VCaP (cell line): ENCODE data around the gene PLEKHA3.

Experiments
- H3K27ac ChIP-seq: fragments of 450-650 bp; 2 replicates; pipeline ENCODE4 v1.5.1; 2017
- CTCF ChIP-seq: fragments of 450-650 bp; conservative IDR thresholded peaks from 2 replicates; pipeline ENCODE4 v1.5.1; 2017; ENCODE audit warnings: mild to moderate bottlenecking, moderate library complexity

The PLEKHA3 gene

GRCh38 chr2:178479275-178479616 lies 1.0 kb upstream of the PLEKHA3 start:
- TF ChIP-seq CTCF = peak; percentile 41
- H3K27ac ChIP-seq = peak overlapping the region; percentile 87

- TF ChIP-seq CTCF = no peak
- H3K27ac ChIP-seq = peak overlapping the region; percentile 87
Observed at GRCh38 chr2:178479758-178480226, 465 bp upstream of the PLEKHA3 start.

- H3K27ac ChIP-seq = no peak overlapping the region
- no peak for TF ChIP-seq CTCF
Observed at GRCh38 chr2:178482437-178482836, 2.2 kb downstream of the PLEKHA3 start.

- H3K27ac ChIP-seq = no peak overlapping the region
- TF ChIP-seq CTCF = no peak
Observed at GRCh38 chr2:178484245-178485041, 4.2 kb downstream of the PLEKHA3 start.

GRCh38 chr2:178485356-178485755 lies 5.1 kb downstream of the PLEKHA3 start:
- H3K27ac ChIP-seq = no peak overlapping the region
- no peak for TF ChIP-seq CTCF

GRCh38 chr2:178491612-178492011 lies 11.4 kb downstream of the PLEKHA3 start:
- no peak for TF ChIP-seq CTCF
- H3K27ac ChIP-seq = no peak overlapping the region

GRCh38 chr2:178496049-178496448 lies 15.8 kb downstream of the PLEKHA3 start:
- peak overlapping the region; percentile 46 for H3K27ac ChIP-seq
- no peak for TF ChIP-seq CTCF
